GM23248 (cell line): ENCODE data around the gene BATF.

Source experiments
- EZH2 ChIP-seq: fragments of 200-600 bp; sonication (generic); IDR thresholded peaks from 2 replicates; pipeline ENCODE4 v1.6.1; 2018; ENCODE audit warnings: antibody characterized with exemption, mild to moderate bottlenecking; ENCODE audit not compliant: insufficient read depth, poor library complexity, severe bottlenecking
- EZH2phosphoT487 ChIP-seq: fragments of 200-600 bp; sonication (generic); IDR thresholded peaks from 2 replicates; pipeline ENCODE4 v1.6.1; 2018; ENCODE audit warnings: antibody characterized with exemption, moderate library complexity, mild to moderate bottlenecking, low read depth; ENCODE audit not compliant: insufficient read depth

DNA sequence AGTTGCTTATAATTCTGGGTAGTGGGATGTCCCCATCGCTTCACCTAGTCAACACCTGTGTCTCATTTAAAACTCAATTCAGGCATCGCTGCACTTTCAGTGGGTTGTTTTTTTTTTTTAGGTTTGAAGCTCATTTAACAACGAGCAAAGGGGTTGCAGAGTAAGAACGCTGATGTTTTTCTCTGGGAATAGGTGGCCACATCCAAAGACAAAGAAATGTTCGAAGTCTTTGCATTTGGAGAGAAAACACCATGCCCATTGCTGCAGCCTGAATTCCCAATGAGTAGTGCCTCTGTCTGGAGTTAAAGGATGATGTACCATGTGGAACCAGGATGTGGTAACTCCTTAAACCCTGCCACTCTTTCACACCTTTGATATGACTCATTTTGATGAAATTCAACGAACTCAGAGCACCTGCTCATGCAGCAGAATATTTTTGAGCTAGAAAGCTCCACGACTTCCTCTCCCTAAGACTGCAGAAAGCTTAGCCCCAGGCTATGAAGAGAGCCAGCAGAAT, 35.1 kb upstream of the BATF start:
- TF ChIP-seq EZH2 (no peak), EZH2phosphoT487 (no peak)
